ENCODE results near the gene CCDC57. TPM values are rescaled to one million over a fixed set of nuclear protein-coding genes. Genes with fewer than 3 reads are reported as not detected.

The CCDC57 gene
- total and polyA plus RNA-seq, 12 donors = 7.0 to 34.5 (median 10.7) TPM

DNA sequence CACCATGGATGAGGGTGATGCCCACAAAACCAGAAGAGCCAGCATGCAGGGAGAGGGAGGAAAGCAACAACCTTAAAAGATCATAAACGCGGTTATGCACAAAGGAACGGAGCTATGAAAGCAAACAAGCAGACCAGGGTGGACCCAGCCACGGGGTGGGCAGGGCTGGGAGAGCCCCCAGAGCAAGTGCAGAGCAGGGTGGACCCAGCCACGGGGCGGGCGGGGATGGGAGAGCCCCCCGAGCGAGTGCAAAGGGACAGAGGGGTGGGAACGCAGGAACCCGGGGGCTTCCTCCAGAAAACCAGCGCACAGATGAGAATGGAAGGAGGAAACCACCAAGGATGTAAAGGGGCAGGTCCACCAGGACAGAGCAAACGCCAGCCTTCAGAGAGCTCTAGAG, 33.2 kb downstream of the CCDC57 start:
- 93 to 94% methylated on average over 13 of the region's 13 CpGs for WGBS, 2 donors
- Histone ChIP-seq H3K36me3 (peaks cover 0 to 85% (median 10%) of the 10 kb centered on the region in 9 donors), H3K27ac (no peak overlapping the region)

DNA sequence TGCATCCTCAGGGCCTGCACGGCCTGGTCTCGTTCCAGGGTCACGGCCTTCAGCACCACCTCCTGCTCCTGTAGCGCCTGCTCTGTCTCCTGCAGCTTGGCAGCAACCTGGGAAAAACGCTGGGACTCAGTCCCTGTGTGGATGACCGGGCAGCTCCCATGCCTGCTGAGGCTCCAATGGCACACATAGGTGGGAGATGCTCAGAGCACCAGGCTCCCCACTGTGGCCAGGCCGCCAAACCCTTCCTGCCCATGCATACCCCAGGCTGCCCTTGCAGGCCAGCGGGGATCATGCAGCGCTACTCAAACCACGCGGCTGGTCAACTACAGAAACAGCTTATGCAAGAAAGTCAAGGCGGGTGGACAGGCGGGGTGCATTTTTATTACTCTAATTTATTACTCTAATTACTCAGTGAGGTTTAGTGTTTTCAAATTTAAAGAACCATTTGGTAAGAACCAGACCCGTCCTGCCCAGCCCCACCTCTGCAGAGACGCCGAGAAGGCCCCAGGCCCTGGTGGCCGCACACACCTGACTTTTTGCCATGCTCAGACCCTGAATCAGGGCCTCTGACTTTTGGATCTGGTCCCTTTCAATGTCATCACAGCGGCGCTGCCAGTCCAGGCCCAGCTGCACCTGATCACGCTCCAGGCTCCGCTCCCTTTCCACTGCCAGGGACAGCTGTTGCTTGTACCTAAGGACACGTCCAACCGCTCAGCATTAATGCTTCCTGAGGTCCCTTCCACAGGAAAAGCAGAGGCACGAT, 34.0 kb downstream of the CCDC57 start:
- no peak overlapping the region for H3K27ac ChIP-seq
- TF ChIP-seq, protein P1, sequence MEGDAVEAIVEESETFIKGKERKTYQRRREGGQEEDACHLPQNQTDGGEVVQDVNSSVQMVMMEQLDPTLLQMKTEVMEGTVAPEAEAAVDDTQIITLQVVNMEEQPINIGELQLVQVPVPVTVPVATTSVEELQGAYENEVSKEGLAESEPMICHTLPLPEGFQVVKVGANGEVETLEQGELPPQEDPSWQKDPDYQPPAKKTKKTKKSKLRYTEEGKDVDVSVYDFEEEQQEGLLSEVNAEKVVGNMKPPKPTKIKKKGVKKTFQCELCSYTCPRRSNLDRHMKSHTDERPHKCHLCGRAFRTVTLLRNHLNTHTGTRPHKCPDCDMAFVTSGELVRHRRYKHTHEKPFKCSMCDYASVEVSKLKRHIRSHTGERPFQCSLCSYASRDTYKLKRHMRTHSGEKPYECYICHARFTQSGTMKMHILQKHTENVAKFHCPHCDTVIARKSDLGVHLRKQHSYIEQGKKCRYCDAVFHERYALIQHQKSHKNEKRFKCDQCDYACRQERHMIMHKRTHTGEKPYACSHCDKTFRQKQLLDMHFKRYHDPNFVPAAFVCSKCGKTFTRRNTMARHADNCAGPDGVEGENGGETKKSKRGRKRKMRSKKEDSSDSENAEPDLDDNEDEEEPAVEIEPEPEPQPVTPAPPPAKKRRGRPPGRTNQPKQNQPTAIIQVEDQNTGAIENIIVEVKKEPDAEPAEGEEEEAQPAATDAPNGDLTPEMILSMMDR (IDR thresholded peaks at IDR 0.05) = no peak
- H3K4me1 ChIP-seq = no peaks in the 10 kb centered on the region
- peaks cover 0 to 83% (median 6%) of the 10 kb centered on the region in 9 donors for H3K36me3 ChIP-seq
- 84 to 88% methylated on average over 24 of the region's 24 CpGs for WGBS, 2 donors
- DNase-seq (no peak), ATAC-seq (no peak)
- no peaks in the 10 kb centered on the region for H3K27me3 ChIP-seq
- H3K4me3 ChIP-seq = no peak overlapping the region
- intact Hi-C loops (cut with DNase I) = no loop called here
- H3K9me3 ChIP-seq = no peaks in the 10 kb centered on the region

More for the DNA sequence above, 33.2 kb downstream of the CCDC57 start:
- no peak overlapping the region for H3K4me3 ChIP-seq
- TF ChIP-seq, protein P1 (IDR thresholded peaks at IDR 0.05) = no peak
- ATAC-seq (no peak), DNase-seq (no peak)
- no peaks in the 10 kb centered on the region for H3K4me1 ChIP-seq
- H3K27me3 ChIP-seq = no peaks in the 10 kb centered on the region
- intact Hi-C loops (cut with DNase I) = no loop called here
- no peaks in the 10 kb centered on the region for H3K9me3 ChIP-seq

DNA sequence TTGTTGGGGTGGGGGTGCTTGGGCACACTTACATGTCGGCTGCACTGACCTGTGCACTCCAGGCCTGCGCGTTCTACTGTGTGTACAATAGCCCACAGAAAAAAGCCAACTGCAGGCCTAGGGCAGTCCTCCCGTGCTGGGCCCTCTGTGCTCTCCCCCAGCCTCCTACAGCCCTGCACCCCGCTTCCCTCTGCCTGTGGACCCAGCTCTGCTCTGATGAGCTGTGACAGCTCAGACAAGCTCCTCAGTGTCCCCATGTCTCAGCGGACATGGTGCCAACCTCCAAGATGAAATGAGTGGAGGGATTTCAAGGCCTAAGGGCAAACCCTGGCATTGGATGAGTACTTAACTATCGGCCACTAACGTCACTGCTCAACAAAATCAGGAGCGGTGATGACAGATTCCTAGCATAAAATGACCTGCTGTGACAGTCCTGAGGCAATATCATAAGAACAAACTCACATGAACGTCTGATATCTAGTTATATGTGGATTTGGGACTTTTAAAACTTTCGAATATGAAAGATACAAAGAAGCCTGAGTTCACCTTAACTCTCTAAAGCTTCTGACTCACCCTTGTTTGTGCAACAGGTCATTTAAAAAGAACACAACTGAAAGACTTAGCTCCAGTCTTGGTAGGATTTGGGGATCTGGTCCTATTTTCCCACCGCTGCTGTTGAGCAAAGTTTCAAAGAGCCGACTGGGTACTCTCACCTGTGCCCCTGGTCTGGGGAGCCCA, 34.7 kb downstream of the CCDC57 start:
- no peak for DNase-seq

DNA sequence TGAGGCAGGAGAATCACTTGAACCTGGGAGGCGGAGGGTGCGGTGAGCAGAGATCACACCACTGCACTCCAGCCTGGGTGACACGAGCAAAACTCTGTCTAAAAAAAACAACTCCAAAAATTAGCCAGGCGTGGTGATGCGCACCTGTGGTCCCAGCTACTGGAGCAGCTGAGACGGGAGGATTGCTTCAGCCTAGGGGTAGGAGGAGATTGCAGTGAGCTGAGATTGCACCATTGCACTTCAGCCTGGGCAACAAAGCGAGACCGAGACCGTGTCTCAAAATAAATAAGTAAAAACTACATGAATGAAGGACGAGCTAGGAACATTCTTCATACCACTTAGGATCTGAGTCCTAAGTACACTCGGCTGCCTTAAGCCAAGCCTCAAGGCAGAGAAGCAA, 35.4 kb downstream of the CCDC57 start:
- DNase-seq = no peak
- ATAC-seq = no peak
- Histone ChIP-seq H3K9me3 (no peaks in the 10 kb centered on the region), H3K27ac (no peak overlapping the region), H3K4me1 (no peaks in the 10 kb centered on the region), H3K4me3 (no peak overlapping the region), H3K27me3 (no peaks in the 10 kb centered on the region), H3K36me3 (peaks cover 0 to 85% (median 0%) of the 10 kb centered on the region in 9 donors)
- TF ChIP-seq, protein P1 (IDR thresholded peaks at IDR 0.05) = no peak
- WGBS, 2 donors = 93% methylated on average over 11 of the region's 11 CpGs
- intact Hi-C loops (cut with DNase I) = no loop called here

More for the DNA sequence above, 34.7 kb downstream of the CCDC57 start:
- ATAC-seq = no peak
- no peak overlapping the region for H3K4me3 ChIP-seq
- H3K36me3 ChIP-seq = peaks cover 0 to 83% (median 5%) of the 10 kb centered on the region in 9 donors
- no peak overlapping the region for H3K27ac ChIP-seq
- intact Hi-C loops (cut with DNase I) = no loop called here
- H3K4me1 ChIP-seq = no peaks in the 10 kb centered on the region
- TF ChIP-seq, protein P1 (IDR thresholded peaks at IDR 0.05) = no peak
- H3K9me3 ChIP-seq = no peaks in the 10 kb centered on the region
- H3K27me3 ChIP-seq = no peaks in the 10 kb centered on the region
- 94% methylated on average over 11 to 13 of the region's 13 CpGs for WGBS, 2 donors

Data from heart right ventricle (tissue), 16 donors.